GM23338 (cell line): ENCODE data around the gene BID. TPM values are rescaled to one million over a fixed set of nuclear protein-coding genes. Genes with fewer than 3 reads are reported as not detected.
"Not testable (repeated sequence)": the region's sequence is repeated elsewhere in the genome, so short reads cannot be mapped to it uniquely, and the experiment has no call there.

Experiments used
- ATAC-seq: fragments of 200-7000 bp; cut with Tn5 transposase; 3 replicates; pipeline ENCODE4 v1.9.1; 2020
- DNase-seq: peaks from one replicate; pipeline ENCODE4 v3.0.0-alpha.2; 2015; ENCODE audit warnings: low spot score
- H2AFZ ChIP-seq: fragments of 200-600 bp; sonication (generic); 2 replicates; pipeline ENCODE4 v1.8.0; 2016; ENCODE audit warnings: antibody characterized with exemption, mild to moderate bottlenecking, moderate library complexity
- H3F3A ChIP-seq: fragments of 200-600 bp; sonication (generic); replicated peaks from 2 replicates; pipeline ENCODE4 v1.8.0; 2017; ENCODE audit warnings: antibody characterized with exemption, mixed run types, low read depth
- H3K27ac ChIP-seq: fragments of 200-600 bp; sonication (generic); 2 replicates; pipeline ENCODE4 v1.6.1; 2016; ENCODE audit warnings: low read depth
- H3K27me3 ChIP-seq: fragments of 200-600 bp; sonication (generic); 2 replicates; pipeline ENCODE4 v1.8.0; 2016; ENCODE audit warnings: mild to moderate bottlenecking, mixed run types, moderate library complexity; ENCODE audit not compliant: insufficient read depth
- H3K36me3 ChIP-seq: fragments of 200-600 bp; sonication (generic); 2 replicates; pipeline ENCODE4 v1.8.0; 2016; ENCODE audit warnings: mild to moderate bottlenecking; ENCODE audit not compliant: insufficient read depth
- H3K4me1 ChIP-seq: fragments of 200-600 bp; sonication (generic); 2 replicates; pipeline ENCODE4 v1.8.0; 2016; ENCODE audit warnings: mild to moderate bottlenecking, moderate library complexity; ENCODE audit not compliant: insufficient read depth
- H3K4me2 ChIP-seq: fragments of 200-600 bp; sonication (generic); 2 replicates; pipeline ENCODE4 v1.7.1; 2017; ENCODE audit warnings: mixed run types
- H3K4me3 ChIP-seq: fragments of 200-600 bp; sonication (generic); 2 replicates; pipeline ENCODE4 v1.6.1; 2016; ENCODE audit warnings: mixed run types
- H3K79me2 ChIP-seq: fragments of 200-600 bp; sonication (generic); replicated peaks from 2 replicates; pipeline ENCODE4 v1.8.0; 2017; ENCODE audit warnings: mild to moderate bottlenecking; ENCODE audit not compliant: insufficient read depth
- H3K9me2 ChIP-seq: fragments of 200-600 bp; sonication (generic); 2 replicates; pipeline ENCODE4 v1.8.0; 2017; ENCODE audit not compliant: insufficient read depth
- H4K20me1 ChIP-seq: fragments of 200-600 bp; sonication (generic); replicated peaks from 2 replicates; pipeline ENCODE4 v1.8.0; 2017; ENCODE audit warnings: mild to moderate bottlenecking; ENCODE audit not compliant: insufficient read depth
- H3K27ac Mint-ChIP-seq: 2 replicates; pipeline ENCODE4 v1.8.0; 2020; ENCODE audit warnings: inconsistent platforms, mild to moderate bottlenecking, moderate library complexity, mixed read lengths
- H3K27me3 Mint-ChIP-seq: 3 replicates; pipeline ENCODE4 v1.8.0; 2022; ENCODE audit warnings: low read depth, mild to moderate bottlenecking, moderate library complexity, mixed read lengths, inconsistent platforms; ENCODE audit not compliant: insufficient read depth, poor library complexity
- H3K36me3 Mint-ChIP-seq: 3 replicates; pipeline ENCODE4 v1.8.0; 2021; ENCODE audit warnings: low read depth, mild to moderate bottlenecking, inconsistent platforms, moderate library complexity, mixed read lengths
- H3K4me1 Mint-ChIP-seq: 3 replicates; pipeline ENCODE4 v1.8.0; 2020; ENCODE audit warnings: mild to moderate bottlenecking, inconsistent platforms, mixed read lengths
- H3K4me3 Mint-ChIP-seq: 3 replicates; pipeline ENCODE4 v1.8.0; 2021; ENCODE audit warnings: moderate library complexity, mild to moderate bottlenecking, inconsistent platforms, mixed read lengths
- H3K9me3 Mint-ChIP-seq: 3 replicates; pipeline ENCODE4 v1.8.0; 2020; ENCODE audit warnings: moderate library complexity, mild to moderate bottlenecking, inconsistent platforms, mixed read lengths
- CREB1 ChIP-seq: fragments of 250-450 bp; sonication (Bioruptor Pico); IDR thresholded peaks from 2 replicates; pipeline ENCODE4 v1.5.0; 2020; ENCODE audit warnings: low read depth, mild to moderate bottlenecking, moderate library complexity
- REST ChIP-seq: IDR thresholded peaks from one replicate; pipeline ENCODE4 v1.6.1; 2018; ENCODE audit warnings: antibody characterized with exemption; ENCODE audit not compliant: unreplicated experiment
- ZNF114 ChIP-seq: fragments of 250-450 bp; sonication (Bioruptor Pico); IDR thresholded peaks from 2 replicates; pipeline ENCODE4 v1.5.0; 2020; ENCODE audit warnings: mild to moderate bottlenecking, moderate library complexity
- ZNF331 ChIP-seq: fragments of 250-450 bp; sonication (Bioruptor Pico); IDR thresholded peaks from 2 replicates; pipeline ENCODE4 v1.5.0; 2020; ENCODE audit warnings: low read depth, mild to moderate bottlenecking, moderate library complexity
- ZNF462 ChIP-seq: fragments of 250-450 bp; sonication (Bioruptor Pico); IDR thresholded peaks from 2 replicates; pipeline ENCODE4 v1.5.0; 2020; ENCODE audit warnings: mild to moderate bottlenecking, moderate library complexity
- polyA plus RNA-seq: library from polyadenylated mRNA; unstranded; fragments of >200 nt; fragmentation: Nextera tagmentation; extraction: Ambion mirVana; gene quantifications from 2 replicates; pipeline ENCODE4 v1.2.1, GENCODE V29; 2016
- total RNA-seq: library from RNA; depleted of rRNA; stranded (reverse); fragments of >200 nt; shearing (Covaris generic); gene quantifications from 2 replicates; pipeline ENCODE4 v1.2.3, GENCODE V29; 2014

The BID gene
- total and polyA plus RNA-seq, 2 experiments from 2014 or later = 65.1 to 125 TPM

- Mint-ChIP-seq H3K27ac (no peak overlapping the region), H3K4me3 (no peak overlapping the region), H3K4me1 (peaks cover 16% of the 10 kb centered on the region), H3K27me3 (peaks cover 6% of the 10 kb centered on the region), H3K36me3 (no peaks in the 10 kb centered on the region), H3K9me3 (no peaks in the 10 kb centered on the region)
- H3K4me2 ChIP-seq = no peak overlapping the region
- no peaks in the 10 kb centered on the region; the same call in 1 of the 2 replicates for H4K20me1 ChIP-seq
- no peaks in the 10 kb centered on the region for H3K9me2 ChIP-seq
- no peak for DNase-seq
- no peak overlapping the region for H3K4me3 ChIP-seq
- H3K79me2 ChIP-seq = peaks cover 89% of the 10 kb centered on the region
- H3K4me1 ChIP-seq = peaks cover 4% of the 10 kb centered on the region
- no peaks in the 10 kb centered on the region for H3K36me3 ChIP-seq
- H3K27ac ChIP-seq = no peak overlapping the region
- 0 out of 2 replicates have a peak, but pooled peaks cover 3% of the 10 kb centered on the region for H3F3A ChIP-seq
- TF ChIP-seq REST = no peak
- no peak for TF ChIP-seq ZNF331 (CRISPR knock-in tag)
- TF ChIP-seq ZNF114 (CRISPR knock-in tag) = no peak
- TF ChIP-seq CREB1 = no peak
- no peak for TF ChIP-seq ZNF462
- no peak overlapping the region for H2AFZ ChIP-seq
- H3K27me3 ChIP-seq = no peaks in the 10 kb centered on the region
- ATAC-seq = no peak
These were observed 6.8 kb downstream of the BID start for GRCh38 chr22:17767233-17768065.

GRCh38 chr22:17764852-17765251 lies 9.4 kb downstream of the BID start:
- H3K79me2 ChIP-seq = peaks cover 85% of the 10 kb centered on the region
- H3K9me3 Mint-ChIP-seq, ATAC-seq, H3K9me2 ChIP-seq, H3K36me3 ChIP-seq, H4K20me1 ChIP-seq, DNase-seq, H3F3A ChIP-seq, H3K27me3 ChIP-seq, H3K4me3 Mint-ChIP-seq, H3K4me3 ChIP-seq, H3K4me1 ChIP-seq, H3K36me3 Mint-ChIP-seq, H3K27me3 Mint-ChIP-seq, H3K4me2 ChIP-seq, H2AFZ ChIP-seq, H3K27ac Mint-ChIP-seq, H3K27ac ChIP-seq: not testable (repeated sequence)
- peaks cover 12% of the 10 kb centered on the region; the same call in 2 of the 3 replicates for H3K4me1 Mint-ChIP-seq
